NCI-H82 treated with DMSO at 0.1 percent for 48 hours (cell line): ENCODE results near the gene DAB1.

ENCODE experiments used
- DNase-seq: peaks from one replicate; lab custom pipeline; 2025; ENCODE audit not compliant: unreplicated experiment; lab: John Stamatoyannopoulos, UW

Gene DAB1

DNA sequence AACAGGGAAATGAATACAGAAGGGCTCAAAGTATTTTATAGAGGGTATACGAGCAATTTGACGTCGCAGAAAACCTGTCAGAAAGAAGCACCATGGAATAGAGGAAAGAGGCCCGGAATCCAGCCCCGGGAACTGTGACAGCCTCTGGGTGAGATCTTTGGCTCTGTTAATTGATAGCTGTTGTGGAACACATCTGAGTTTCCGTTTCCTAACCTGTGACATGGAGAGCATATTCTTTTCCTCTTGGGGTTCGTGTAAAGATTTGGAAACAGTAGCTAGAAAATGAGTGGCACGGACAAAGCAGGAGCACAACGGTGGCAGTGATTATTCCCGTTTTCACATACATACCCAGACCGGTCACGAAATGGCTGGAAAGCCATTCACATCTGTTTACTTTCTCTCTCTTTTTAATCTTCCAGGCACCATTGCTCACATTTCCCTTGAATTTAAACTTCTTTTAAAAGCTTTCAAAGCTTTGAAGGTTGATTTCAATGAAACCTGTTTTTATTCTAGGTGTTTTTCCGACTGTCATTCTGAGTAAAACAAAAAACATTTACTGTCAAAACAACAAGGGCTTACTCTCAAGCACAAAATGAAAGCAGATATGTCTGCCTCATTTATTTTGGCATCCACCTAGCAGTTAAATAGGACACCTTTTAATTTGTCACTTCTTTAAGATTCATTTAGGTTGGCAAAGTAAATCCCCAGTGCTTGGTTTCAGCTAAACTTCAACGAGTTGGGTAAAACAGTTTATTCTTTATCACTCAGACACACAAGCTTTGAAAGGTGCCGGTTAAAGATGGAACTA, 431.3 kb downstream of the DAB1 start:
- no peak for DNase-seq

- DNase-seq = no peak
Observed at GRCh38 chr1:56991576-56991975, 432.3 kb downstream of the DAB1 start.

- no peak for DNase-seq
Observed at GRCh38 chr1:56986397-56986796, 437.5 kb downstream of the DAB1 start.

- no peak for DNase-seq
Observed at GRCh38 chr1:56985857-56986256, 438.0 kb downstream of the DAB1 start.

DNA sequence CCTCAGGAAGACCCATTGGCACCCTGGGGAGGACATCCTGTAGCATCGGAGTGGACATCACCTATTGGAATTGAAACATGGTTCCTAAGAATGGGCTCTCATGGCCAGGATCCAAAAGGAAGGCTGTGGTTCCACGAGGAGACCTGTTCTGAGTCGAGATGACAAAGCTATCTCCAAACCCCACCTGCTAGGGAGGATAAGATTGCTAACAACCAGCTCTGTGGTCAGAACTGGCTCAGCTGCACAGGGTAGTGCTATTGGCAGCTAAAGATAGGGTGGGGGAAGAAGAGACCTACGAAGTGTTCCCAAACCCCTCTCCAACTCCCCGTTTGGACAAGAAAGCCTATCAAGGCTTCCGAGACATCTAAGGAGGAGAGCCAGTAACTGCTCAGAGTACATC, 440.4 kb downstream of the DAB1 start:
- no peak for DNase-seq

DNA sequence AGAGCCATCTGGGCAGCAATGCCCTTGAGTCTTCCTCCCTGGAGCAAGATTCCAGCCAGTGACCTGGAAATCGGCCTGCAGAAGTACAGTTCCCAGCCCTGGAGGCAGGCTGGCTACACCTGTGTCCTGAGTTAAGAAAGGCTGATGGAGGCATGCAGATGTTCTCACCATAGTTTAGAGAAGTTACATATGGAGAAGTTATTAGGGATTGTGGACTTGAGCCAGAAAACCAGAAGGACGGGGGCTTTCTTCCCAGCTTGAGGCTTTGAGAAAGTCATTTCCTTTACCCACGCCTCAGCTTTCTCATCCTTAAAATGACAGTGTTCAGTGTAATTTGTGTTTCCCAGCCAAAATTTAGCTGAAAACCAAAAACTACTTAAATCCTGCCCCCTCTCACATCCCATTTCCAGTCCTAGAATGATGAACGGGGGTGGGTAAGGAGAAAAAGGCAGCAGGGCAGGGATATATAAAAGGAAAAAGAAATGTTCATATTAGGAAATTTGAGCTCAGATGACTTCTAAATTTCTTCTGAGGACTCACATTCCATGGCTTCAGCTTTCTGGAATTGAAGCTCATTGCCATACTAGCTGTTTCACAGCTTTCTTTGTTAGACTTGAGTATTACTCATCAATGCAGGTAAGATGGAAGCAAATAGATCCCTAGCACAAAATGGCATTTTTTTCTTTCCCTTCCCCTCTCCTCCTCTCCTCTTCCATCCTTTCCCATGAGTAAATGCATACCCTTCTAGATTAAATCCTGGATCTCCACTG, 443.7 kb downstream of the DAB1 start:
- no peak for DNase-seq

- DNase-seq = no peak
Observed at GRCh38 chr1:56978819-56979218, 445.0 kb downstream of the DAB1 start.

- no peak for DNase-seq
Observed at GRCh38 chr1:56977910-56978309, 445.9 kb downstream of the DAB1 start.

DNA sequence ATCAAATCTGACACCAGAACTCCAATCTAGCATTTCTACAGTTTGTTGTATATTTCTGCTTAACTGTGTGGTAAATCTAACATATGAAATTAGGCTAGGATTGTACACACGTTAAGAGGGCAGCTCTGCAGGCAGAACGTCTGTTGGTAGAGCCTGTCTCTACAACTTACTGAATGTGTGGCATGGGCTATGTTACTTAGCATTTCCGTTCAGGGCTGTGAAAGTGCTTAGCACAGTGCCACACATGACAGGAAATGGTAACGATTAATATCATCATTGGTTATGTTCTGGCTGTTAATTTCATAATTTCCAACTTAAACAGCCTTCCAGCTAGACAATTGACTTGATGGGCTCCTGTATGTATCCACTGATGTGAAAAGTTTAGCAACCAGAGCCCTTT, 448.4 kb downstream of the DAB1 start:
- no peak for DNase-seq

- no peak for DNase-seq
Observed at GRCh38 chr1:56973923-56974742, 449.7 kb downstream of the DAB1 start.

DNA sequence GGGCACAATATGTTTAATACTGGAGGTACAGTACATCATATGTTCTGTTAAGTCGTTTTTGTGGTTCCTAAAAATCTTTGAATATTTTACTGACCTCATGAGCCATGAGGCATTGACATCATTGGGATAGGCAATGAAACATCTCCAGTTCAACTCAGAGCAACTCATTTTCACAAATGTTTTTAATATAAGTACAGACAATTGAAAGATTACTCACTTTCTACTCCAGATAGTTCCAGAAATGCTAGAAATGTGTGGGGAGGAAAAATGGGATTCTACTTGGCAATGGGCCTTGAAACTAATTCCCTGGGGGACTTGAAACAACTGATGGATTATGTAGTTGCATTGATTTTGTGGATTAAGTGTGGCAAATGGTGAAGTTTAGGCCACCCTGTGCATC, 450.9 kb downstream of the DAB1 start:
- DNase-seq = no peak

DNA sequence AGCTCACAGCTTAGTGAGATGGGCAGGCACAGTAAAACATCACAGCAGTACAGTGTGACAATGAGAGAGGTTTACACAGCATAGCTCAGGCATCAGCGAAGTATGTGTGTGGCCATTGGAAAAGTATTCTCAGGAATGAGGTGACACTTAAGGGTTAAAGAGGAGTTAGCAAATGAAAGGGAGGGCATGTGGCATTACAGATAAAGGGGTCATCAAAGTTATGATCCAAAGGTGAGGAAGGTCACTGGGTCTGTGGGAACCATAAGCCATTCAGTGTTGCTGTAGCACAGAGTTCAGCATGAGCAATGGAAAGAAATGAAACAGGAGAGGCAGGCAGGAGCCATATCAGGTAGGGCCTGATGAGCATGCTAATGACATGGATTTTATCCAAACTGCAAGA, 453.6 kb downstream of the DAB1 start:
- no peak for DNase-seq

DNA sequence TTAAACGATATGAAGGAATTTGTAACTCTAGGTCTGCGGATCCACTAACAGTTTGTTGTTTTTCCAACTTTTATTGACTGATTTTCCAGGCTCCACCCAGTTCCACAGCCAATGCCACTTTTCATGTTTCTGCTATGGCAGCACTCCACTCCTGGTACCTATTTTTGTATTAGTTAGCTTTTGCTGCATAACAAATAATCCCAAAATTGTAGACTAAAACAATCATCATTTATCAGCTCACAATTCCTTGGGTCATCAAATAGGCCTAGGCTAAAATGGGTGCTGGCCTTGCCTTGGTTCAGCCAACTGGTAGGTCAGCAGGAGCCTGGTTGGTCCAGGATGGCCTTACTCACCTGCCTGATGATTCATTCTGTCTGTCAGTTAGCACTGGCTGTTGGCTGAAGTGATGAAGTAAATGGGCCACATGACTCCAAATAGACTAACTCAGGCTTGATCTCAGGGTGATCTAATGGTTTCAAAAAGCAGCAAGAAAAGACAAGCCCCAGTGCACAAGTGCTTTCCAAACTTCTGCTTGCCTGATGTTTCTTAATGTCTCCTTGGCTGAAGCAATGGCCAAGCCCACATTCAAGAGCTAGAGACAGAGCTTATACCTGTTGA, 454.9 kb downstream of the DAB1 start:
- DNase-seq = no peak

- DNase-seq = no peak
Observed at GRCh38 chr1:56967900-56968832, 455.7 kb downstream of the DAB1 start.

- no peak for DNase-seq
Observed at GRCh38 chr1:56967355-56967754, 456.5 kb downstream of the DAB1 start.

DNA sequence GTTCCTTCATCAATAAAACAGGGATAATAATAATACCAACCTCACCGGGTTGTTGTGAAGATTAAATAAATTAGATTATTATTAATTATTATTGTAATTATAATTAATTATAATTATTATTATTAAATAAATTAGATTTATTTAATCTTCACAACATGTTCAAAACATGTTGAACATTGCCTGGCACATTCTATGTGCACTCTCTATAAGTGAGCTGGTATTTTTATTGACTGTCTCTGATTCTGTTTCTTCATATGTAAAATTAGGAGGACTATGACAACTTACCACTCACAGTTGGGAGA, 457.2 kb downstream of the DAB1 start:
- no peak for DNase-seq

DNA sequence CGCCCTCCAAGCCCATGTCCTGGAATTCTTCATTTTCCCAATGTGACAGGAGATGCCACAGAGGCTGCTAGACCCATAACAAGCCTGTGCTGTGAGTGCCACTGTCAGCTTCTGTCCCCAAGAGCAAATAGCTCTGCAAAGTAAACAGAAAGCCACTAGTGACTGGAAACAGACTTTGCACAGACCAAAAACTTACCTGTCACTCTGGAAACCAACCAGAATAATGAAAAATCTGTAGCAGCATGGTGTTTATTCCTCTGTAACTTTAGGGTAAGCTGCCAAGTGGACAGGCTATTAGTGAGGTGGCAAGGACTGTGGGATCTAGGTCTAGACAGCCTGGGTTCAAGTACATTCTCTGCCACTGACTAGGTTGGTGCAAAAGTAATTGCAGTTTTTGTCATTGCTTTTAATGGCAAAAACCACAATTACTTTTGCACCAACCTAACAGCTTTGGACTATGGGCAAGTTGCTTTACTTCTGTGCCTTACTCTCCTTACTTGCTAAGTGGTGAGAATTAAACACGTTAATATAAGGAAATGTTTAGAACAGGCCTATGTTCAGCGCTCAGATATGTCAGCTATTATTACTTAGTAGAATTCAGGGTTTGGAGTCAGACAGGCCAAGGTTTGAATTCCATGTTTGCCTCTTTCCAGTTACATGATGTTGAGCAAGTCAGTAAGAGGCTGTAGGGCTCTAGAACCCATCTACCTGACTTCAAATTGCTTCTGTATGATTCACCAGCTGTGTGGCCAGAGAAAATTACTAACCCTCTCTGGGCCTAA, 457.8 kb downstream of the DAB1 start, which contains the start of gene C8B:
Gene C8B (minus strand): TSS at position 100 of the 782 bp plus-strand sequence. CDS start 67 bp downstream, at position 33.
- no peak for DNase-seq

DNA sequence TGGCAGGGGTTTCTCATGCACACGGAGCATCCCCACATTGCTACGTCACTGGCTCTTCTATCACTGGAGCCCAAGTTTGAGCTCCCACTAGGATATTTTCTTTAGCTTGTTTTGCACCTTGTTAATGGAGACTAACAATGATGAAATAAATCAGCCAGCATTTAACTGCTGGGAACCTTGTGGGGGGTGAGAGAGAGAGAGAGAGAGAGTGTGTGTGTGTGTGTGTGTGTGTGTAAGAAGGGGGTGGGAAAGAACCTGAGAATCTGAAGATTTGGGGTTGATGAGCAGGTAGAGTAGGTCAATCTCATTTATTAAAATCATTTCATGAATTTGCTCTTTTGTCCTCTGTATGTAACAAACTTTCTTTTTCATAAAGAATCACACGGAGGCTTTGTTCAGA, 458.7 kb downstream of the DAB1 start:
- no peak for DNase-seq

- DNase-seq = no peak
Observed at GRCh38 chr1:56964349-56965017, 459.4 kb downstream of the DAB1 start.
